HL-60 (cell line): ENCODE measurements around the gene ZNF273.
"Not testable (repeated sequence)": the region's sequence is repeated elsewhere in the genome, so short reads cannot be mapped to it uniquely, and the experiment has no call there.

ENCODE experiments used
- DNase-seq, 2 experiments: peaks; one replicate each; pipeline ENCODE4 v3.0.0-alpha.2; 2010 to 2020; ENCODE audit warnings: low read depth in 1 of 2, low spot score in 1 of 2
- H3K27ac ChIP-seq: fragments of 250-450 bp; sonication (Bioruptor Pico); replicated peaks from 2 replicates; pipeline ENCODE4 v1.5.1; 2020; ENCODE audit warnings: mild to moderate bottlenecking, moderate library complexity
- H3K27me3 ChIP-seq: fragments of 250-450 bp; sonication (Bioruptor Pico); 2 replicates; pipeline ENCODE4 v1.5.1; 2021; ENCODE audit warnings: mild to moderate bottlenecking, moderate library complexity; ENCODE audit not compliant: insufficient read depth, poor library complexity, severe bottlenecking
- H3K4me3 ChIP-seq: replicated peaks from 2 replicates; pipeline ENCODE4 v1.5.1; 2011; ENCODE audit warnings: mild to moderate bottlenecking, control low read depth, low read length; ENCODE audit not compliant: insufficient read depth
- GABPA ChIP-seq: IDR thresholded peaks from 2 replicates; pipeline ENCODE4 v1.6.1; 2012; ENCODE audit warnings: low read depth
- POLR2AphosphoS5 ChIP-seq: IDR thresholded peaks from 2 replicates; pipeline ENCODE4 v1.6.1; 2012; ENCODE audit warnings: low read depth
- SPI1 ChIP-seq: IDR thresholded peaks from 2 replicates; pipeline ENCODE4 v1.6.1; 2012; ENCODE audit warnings: low read depth, mild to moderate bottlenecking, borderline replicate concordance
- TF ChIP-seq, protein P1 (sequence below): IDR thresholded peaks from one replicate; pipeline ENCODE4 v1.5.1; 2011; ENCODE audit warnings: low read length, control low read depth, inconsistent platforms; ENCODE audit not compliant: insufficient read depth
- TF ChIP-seq, protein P2 (sequence below): IDR thresholded peaks from 2 replicates; pipeline ENCODE4 v1.6.1; 2012; ENCODE audit warnings: low read depth; ENCODE audit not compliant: insufficient replicate concordance

The ZNF273 gene

DNA sequence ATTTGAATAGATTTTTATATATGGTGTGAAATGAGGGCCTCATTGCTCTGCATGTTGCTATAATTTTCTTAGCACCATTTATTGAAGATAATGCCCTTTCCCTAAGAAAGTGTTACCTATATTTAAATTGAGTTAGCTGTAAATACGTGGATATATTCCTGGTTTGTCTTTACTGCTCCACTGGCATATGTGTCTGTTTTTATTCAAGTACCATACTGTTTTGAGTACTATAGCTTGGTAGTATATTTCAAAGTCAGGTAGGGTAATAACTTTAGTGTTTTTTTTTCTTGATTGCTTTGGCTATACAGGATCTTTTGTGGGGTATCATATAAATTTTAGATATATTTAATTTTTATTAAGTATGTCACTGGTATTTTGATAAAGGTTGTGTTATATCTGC is 31.4 kb downstream of the ZNF273 start:
- H3K27ac ChIP-seq = no peak overlapping the region
- H3K4me3 ChIP-seq = no peak overlapping the region
- no peak for DNase-seq
- H3K27me3 ChIP-seq = no peaks in the 10 kb centered on the region
- no peak for TF ChIP-seq GABPA
- no peak for TF ChIP-seq SPI1

DNA sequence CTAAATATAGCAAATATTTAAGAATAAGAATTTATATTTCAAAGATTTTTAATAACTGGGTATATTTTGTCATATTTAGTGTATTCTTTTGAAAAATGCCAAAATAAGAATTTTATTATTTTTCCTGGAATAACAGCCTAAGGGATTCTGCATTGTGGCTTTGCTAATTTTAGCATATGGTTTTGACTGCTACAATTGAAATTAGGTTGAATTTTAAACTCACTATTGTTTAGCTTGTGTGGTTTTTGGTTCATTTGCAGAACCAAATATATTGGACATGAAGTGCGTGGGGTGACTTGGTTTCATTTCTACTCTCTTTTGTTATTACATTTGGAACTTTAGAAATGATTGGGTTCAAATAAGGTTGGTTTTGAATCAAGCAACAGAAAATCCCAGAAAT is 35.5 kb downstream of the ZNF273 start:
- DNase-seq = no peak
- H3K27me3 ChIP-seq = no peaks in the 10 kb centered on the region
- no peak overlapping the region for H3K4me3 ChIP-seq
- H3K27ac ChIP-seq = no peak overlapping the region
- no peak for TF ChIP-seq SPI1
- TF ChIP-seq, protein P1, sequence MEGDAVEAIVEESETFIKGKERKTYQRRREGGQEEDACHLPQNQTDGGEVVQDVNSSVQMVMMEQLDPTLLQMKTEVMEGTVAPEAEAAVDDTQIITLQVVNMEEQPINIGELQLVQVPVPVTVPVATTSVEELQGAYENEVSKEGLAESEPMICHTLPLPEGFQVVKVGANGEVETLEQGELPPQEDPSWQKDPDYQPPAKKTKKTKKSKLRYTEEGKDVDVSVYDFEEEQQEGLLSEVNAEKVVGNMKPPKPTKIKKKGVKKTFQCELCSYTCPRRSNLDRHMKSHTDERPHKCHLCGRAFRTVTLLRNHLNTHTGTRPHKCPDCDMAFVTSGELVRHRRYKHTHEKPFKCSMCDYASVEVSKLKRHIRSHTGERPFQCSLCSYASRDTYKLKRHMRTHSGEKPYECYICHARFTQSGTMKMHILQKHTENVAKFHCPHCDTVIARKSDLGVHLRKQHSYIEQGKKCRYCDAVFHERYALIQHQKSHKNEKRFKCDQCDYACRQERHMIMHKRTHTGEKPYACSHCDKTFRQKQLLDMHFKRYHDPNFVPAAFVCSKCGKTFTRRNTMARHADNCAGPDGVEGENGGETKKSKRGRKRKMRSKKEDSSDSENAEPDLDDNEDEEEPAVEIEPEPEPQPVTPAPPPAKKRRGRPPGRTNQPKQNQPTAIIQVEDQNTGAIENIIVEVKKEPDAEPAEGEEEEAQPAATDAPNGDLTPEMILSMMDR = no peak
- no peak for TF ChIP-seq POLR2AphosphoS5
- no peak for TF ChIP-seq GABPA
- TF ChIP-seq, protein P2, sequence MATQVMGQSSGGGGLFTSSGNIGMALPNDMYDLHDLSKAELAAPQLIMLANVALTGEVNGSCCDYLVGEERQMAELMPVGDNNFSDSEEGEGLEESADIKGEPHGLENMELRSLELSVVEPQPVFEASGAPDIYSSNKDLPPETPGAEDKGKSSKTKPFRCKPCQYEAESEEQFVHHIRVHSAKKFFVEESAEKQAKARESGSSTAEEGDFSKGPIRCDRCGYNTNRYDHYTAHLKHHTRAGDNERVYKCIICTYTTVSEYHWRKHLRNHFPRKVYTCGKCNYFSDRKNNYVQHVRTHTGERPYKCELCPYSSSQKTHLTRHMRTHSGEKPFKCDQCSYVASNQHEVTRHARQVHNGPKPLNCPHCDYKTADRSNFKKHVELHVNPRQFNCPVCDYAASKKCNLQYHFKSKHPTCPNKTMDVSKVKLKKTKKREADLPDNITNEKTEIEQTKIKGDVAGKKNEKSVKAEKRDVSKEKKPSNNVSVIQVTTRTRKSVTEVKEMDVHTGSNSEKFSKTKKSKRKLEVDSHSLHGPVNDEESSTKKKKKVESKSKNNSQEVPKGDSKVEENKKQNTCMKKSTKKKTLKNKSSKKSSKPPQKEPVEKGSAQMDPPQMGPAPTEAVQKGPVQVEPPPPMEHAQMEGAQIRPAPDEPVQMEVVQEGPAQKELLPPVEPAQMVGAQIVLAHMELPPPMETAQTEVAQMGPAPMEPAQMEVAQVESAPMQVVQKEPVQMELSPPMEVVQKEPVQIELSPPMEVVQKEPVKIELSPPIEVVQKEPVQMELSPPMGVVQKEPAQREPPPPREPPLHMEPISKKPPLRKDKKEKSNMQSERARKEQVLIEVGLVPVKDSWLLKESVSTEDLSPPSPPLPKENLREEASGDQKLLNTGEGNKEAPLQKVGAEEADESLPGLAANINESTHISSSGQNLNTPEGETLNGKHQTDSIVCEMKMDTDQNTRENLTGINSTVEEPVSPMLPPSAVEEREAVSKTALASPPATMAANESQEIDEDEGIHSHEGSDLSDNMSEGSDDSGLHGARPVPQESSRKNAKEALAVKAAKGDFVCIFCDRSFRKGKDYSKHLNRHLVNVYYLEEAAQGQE = no peak

DNA sequence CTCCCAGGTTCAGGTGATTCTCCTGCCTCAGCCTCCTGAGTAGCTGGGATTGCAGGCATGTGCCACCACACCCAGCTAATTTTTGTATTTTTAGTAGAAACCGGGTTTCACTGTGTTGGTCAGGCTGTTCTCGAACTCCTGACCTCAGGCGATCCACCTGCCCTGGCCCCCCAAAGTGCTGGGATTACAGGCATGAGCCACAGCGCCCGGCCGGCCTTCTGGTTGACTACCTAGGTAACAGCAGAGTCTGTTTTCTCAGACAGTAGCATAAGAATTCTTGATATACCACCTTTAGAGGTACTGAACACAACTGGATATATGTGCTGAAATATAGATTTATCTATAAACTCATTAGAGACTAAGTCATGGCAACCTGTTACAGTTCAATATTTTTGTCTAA is 36.9 kb downstream of the ZNF273 start:
- H3K4me3 ChIP-seq, H3K27ac ChIP-seq, DNase-seq, H3K27me3 ChIP-seq: not testable (repeated sequence)

DNA sequence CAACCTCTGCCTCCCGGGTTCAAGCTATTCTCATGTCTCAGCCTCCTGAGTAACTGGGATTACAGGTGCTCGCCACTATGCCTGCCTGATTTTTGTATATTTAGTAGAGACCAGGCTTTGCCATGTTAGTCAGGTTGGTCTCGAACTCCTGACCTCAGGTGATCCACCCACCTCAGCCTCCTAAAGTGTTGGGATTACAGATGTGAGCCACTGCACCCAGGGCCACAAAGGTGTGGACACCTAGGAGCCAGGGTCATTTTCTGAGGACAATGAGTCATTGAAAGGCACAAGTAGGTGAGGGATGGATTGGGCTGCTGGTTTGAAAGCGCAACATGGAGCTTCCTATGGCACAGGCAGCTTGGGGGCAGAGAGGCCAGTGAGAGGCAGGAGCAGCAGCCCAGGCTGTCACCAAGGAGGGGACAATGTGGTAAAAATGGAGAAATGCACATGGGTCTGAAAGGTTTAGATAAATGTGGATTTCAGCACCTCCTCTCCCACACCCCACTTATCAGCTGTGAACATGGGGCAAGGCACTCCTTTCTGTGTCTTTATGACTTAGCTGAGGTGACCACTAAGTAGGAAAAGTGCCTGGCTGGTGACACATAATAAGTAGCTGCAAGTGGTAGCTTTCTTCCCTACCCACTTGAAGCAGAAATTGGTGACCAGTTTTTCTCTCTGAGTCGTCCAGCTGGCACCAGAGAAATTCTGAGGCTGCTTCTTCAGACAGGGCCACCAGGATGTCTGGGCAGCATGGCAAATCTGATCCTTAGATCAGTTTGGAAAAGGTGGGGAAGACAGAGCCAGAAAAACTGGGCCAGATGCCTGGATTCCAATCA is 41.8 kb downstream of the ZNF273 start:
- H3K4me3 ChIP-seq, H3K27me3 ChIP-seq, H3K27ac ChIP-seq, DNase-seq: not testable (repeated sequence)

DNA sequence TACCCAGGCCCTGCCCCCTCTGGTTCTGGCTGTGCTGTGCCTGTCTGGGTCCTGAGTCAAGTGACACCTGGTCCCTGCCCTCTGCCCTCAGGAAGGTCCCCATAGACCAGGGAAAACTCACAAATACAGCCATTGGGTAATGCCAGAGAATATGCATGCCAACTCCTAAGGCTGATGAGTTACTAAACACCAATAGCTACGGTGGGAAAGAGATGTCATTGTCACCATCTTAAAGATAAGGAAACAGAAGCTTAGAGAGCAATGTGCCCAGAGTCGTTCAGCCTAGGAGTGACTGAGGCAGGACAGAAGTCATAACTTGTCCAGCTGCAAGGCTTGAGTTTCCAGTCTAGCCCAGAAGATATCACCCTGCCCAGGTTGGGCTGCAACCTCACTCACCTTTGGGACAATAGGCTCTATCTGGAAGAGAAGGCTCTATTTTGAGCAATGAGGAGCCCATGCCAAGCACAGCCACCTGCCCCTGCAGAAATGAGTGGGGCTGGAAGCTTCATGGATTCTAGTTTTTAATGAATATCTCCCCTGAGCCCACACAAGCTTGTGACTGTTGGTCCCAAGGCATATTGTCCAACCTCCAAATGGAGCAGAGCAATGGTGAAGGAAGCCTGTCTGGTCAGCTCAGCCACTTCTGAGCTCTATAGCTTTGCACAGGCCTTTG is 42.6 kb downstream of the ZNF273 start:
- DNase-seq = no peak
- TF ChIP-seq GABPA (no peak), SPI1 (no peak), POLR2AphosphoS5 (no peak)
- TF ChIP-seq, protein P1 = no peak
- TF ChIP-seq, protein P2 = no peak
- Histone ChIP-seq H3K4me3 (no peak overlapping the region), H3K27me3 (no peaks in the 10 kb centered on the region), H3K27ac (no peak overlapping the region)
